Activated naive CD4-positive, alpha-beta T cell (primary cell): ENCODE measurements around the gene CFDP1.

ENCODE experiments used
- DNase-seq, 4 experiments: peaks; one replicate each; lab custom pipeline; 2025; lab: John Stamatoyannopoulos, UW

Gene CFDP1

DNA sequence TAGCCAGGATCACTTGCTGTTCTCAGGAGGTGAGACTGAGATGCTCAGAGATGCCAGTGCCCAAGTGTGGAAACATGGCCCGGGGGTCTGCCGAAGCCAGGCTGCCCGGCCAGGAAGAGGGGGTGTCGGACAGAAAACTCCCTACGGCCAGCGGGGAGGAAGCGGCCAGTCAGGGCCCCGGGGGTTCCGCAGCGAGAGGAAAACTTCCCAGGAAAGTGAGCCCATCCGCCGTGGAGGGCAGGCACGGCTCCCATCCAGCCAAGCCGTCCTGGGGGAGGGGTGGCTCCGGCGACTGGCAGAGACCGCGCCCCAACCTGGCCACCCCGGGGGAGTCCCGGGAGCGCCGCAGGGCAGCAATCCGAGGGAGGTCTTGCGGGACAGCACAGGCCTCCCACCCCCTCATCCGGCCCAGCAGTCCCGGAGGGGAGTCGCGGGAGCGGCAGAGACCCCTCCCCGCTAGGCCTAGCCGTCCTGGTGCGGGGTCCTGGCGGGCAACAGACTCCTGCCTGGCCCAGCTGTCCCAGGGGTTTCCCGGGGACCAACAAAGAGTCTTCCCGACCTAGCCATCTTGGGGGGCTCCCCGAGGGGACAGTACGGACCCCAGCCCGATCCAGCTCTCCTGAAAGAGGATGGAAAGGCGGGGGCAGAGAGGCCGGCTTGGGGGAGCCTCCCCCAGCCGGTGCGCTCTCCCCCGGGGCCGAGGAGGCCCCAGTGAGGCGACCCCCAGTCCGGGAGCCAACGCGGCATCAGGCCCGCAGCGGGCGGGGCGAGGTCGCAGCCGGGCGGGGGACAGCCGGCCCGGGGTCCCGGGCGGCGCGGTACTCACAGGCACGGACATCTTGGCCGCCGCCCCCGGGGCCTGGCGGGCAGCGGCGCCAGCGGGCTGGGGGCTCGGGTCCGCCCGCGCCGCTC is 168.0 kb downstream of the CFDP1 start:
- DNase-seq: no peak

- DNase-seq: no peak
These were observed 168.8 kb downstream of the CFDP1 start for GRCh38 chr16:75264457-75264998.

GRCh38 chr16:75263963-75264445 is 169.3 kb downstream of the CFDP1 start:
- no peak for DNase-seq

- no peak for DNase-seq
These were observed 169.9 kb downstream of the CFDP1 start for GRCh38 chr16:75263291-75263962.

GRCh38 chr16:75262800-75263127 is 170.5 kb downstream of the CFDP1 start:
- DNase-seq: no peak

- DNase-seq: no peak
These were observed 171.1 kb downstream of the CFDP1 start for GRCh38 chr16:75262104-75262799.

DNA sequence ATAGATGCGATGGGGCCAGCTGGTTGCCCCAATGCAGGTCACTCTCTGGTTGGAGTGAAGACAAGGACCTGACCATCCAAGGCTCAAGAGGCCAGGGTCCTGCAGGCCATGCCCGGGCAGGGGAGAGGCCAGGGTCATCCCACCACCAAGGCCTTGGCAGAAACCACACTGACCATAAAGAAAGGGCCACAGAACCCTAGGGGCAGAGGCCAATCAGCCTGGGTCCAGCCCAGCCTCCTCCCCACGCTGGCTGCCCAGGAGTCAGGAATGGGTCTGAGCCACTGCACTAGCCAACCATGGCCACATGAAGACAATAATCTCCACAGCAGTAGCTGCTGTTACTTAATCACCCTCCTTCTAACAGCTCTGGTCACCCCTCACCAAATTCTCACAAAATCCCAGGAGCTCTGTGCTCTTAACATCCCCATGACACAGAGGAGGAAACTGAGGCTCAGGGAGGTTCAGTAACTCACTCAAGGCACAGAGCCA is 171.7 kb downstream of the CFDP1 start:
- no peak for DNase-seq

GRCh38 chr16:75260851-75261589 is 172.3 kb downstream of the CFDP1 start:
- no peak for DNase-seq

DNA sequence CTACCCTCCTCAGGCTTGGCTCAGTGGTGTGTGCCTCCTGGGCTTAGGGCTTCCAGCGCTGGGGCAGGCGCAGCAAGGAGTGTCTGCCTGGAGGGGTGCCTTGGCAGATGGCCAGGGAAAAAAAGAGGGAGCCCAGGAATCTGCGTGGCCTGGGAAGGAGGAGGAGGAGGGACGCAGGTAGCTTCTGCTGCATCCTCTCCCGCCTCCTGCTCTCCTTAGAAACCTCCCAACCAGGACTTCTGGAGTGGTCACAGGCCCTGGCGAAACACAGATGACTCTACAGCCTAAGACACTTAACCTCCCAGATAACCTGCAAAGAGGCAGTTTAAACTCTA is 174.5 kb downstream of the CFDP1 start:
- DNase-seq: no peak

- no peak for DNase-seq
These were observed 175.2 kb downstream of the CFDP1 start for GRCh38 chr16:75257886-75258806.

DNA sequence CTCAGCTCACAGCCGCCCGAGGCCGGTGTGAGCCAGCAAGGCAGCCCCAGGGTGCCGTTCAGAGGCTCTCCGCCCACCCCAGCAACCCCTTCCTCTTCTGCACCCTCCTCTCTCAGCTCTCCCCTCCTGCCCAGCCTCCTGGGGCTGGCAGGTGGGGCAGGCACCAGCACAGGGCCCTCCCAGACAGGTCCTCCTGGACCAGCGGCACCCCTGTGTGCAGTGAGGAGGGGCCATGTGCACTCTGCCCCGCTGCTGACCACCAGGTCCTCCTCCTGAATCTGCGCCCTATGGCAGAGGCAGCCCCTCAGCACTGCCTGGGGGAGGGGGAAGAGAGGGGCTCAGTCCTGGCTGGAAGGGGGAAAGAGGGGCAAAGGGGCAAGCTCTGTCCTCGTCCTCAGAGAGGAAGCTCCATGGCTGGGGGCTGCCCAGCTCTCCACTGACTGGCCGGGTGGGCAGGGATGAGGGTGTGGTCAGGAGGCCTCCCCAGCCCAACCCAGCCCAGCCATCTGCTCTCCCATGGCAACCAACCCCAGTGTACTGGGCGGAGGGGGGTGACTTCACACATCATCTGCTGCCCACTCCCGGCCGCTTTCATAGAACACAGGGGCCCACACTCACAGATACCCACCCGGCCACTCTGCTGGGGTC is 176.5 kb downstream of the CFDP1 start:
- no peak for DNase-seq

DNA sequence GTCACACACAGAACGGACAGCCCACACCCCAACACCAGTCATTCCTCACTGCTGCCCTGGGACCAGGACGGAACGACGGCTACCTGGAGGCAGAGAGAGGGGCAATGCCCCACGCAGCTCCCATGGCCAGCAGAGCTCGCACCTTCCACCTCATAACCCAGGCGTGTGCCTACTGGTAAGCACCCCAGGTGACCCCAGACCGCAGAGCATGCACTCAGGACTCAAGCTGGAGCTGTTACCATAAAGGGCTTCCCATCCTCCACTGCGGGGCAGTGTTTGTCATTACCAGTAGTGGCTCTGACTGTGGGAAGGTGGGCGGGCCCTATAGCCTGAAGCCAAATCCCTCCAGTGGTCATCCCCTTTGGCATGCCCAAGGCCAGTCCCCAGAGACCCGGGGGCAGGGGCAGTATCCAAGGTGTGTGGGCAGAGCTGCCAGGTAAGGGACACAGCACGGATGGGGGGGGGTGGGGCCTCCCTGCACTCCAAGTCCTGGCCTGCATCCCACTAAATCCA is 177.2 kb downstream of the CFDP1 start:
- DNase-seq: no peak

- DNase-seq: no peak
These were observed 178.9 kb downstream of the CFDP1 start for GRCh38 chr16:75254359-75254837.

GRCh38 chr16:75252946-75253911 is 180.1 kb downstream of the CFDP1 start:
- DNase-seq: no peak

DNA sequence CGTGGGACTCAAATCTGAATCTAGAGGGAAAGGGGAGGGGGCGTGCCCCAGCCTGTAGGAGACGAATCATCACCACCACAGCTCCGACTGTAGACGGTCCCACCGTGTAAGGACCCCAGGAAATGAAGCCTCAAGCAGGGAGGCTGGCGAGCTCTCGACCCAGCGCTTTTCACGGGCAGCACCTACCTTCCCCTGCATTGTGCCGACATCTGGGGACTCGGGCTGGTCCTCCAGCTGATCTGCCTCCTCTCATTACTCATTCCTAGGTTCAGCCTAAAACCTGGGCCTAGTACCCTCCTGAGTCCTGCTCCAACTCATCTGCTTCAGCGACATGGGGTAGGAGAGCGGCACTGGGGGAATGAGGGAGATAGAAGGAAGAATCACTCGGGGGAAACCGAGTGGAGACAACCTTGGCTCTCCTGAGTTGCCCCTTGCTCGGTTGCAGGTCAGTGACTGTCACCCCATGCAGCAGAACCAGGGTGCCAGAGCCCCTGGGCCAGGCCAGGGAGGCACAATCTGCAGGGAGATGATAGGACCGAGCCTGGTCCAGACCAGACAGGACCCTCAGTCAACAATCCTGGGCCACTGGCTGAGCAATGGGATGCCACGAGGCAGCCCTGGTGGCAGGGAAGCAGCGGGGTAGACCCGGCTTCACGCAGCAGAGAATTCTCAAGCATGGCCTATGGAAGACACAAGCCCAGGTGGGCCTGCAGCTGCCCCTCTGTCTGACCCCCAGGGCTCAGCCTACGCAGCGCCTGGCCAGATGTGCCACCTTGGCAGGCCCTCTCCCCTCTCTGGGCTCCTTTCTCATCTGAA is 181.0 kb downstream of the CFDP1 start:
- no peak for DNase-seq

DNA sequence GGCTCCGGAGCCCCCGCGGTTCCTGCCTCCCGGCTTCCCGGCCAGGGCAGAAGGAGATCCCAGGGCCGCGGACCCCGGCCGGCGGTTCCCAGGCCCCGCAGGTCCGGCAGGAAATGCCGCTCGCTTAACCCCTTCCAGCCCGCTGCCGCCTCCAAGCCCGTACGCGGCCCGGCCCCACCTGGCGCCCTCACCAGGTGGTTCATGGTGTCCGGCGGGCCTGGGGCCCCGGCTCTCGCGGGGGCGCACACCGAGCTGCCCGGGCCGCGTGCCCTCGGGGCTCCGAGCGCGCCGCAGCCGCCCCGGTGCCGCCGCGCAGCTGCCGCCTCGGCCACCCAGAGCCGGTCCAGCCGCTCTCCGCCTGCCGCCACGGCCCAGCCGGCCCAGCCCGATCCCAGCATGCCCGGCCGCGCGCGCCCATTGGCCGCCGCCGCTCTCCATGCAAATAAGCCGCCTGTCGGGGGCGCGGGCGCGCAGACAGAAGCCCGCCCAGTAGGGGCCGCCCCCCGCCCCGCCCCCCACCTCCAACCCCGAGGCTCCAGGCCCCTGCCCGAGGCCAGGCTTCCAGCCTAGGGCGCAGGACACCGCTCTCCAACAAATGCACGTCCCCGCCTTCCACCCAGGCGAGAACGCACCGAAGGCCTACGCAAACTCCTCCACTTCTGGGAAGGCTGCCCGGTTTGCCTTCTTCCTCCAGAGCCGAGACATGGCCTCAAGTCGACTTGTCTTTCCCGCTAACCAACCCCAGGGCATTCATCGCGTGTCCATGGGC is 181.8 kb downstream of the CFDP1 start, which contains the start of gene BCAR1:
Gene BCAR1 (minus strand): TSS at position 345 of the 769 bp plus-strand sequence. CDS start 142 bp downstream, at position 203.
- no peak for DNase-seq
